Activated naive CD4-positive, alpha-beta T cell treated with anti-CD3 and anti-CD28 coated beads for 36 hours (primary cell): ENCODE data around the gene R3HCC1L. TPM values are rescaled to one million over a fixed set of nuclear protein-coding genes. Genes with fewer than 3 reads are reported as not detected.
"Not testable (repeated sequence)": the region's sequence is repeated elsewhere in the genome, so short reads cannot be mapped to it uniquely, and the experiment has no call there.

Experiments
- CTCF ChIA-PET: fragments of 350-600 bp; sonication (Branson Sonifier 250); formaldehyde crosslinking; loops from one replicate; lab custom pipeline; 2021; ENCODE audit warnings: antibody characterized with exemption; lab: Charles Lee
- DNase-seq: peaks from one replicate; pipeline ENCODE4 v3.0.0-alpha.2; 2020
- H3K27ac Mint-ChIP-seq: one replicate; pipeline ENCODE4 v1.8.0; 2021; ENCODE audit warnings: mild to moderate bottlenecking, mixed read lengths
- H3K27me3 Mint-ChIP-seq: one replicate; pipeline ENCODE4 v1.8.0; 2021; ENCODE audit warnings: low read depth, mixed read lengths
- H3K36me3 Mint-ChIP-seq: one replicate; pipeline ENCODE4 v1.8.0; 2021; ENCODE audit warnings: low read depth, mixed read lengths
- H3K4me1 Mint-ChIP-seq: one replicate; pipeline ENCODE4 v1.8.0; 2021; ENCODE audit warnings: low read depth, mixed read lengths
- H3K4me3 Mint-ChIP-seq: one replicate; pipeline ENCODE4 v1.8.0; 2021; ENCODE audit warnings: mild to moderate bottlenecking, moderate library complexity, mixed read lengths
- H3K9me3 Mint-ChIP-seq: one replicate; pipeline ENCODE4 v1.8.0; 2021; ENCODE audit warnings: mixed read lengths
- intact Hi-C: fragments of 100-400 bp; cut with micrococcal nuclease; formaldehyde crosslinking; loops from one replicate; pipeline ENCODE4 v1.15.1; 2023
- total RNA-seq, 2 experiments: library from RNA; stranded (reverse); gene quantifications; one replicate each; pipeline ENCODE4 v1.2.3, GENCODE V29; 2021

The R3HCC1L gene
- total RNA-seq, 2 experiments from 2014 or later = 13.4 to 13.6 TPM

- no peaks in the 10 kb centered on the region for H3K4me1 Mint-ChIP-seq
- DNase-seq = no peak
- H3K4me3 Mint-ChIP-seq = no peak overlapping the region
- H3K27me3 Mint-ChIP-seq = peaks cover 4% of the 10 kb centered on the region
- no peaks in the 10 kb centered on the region for H3K36me3 Mint-ChIP-seq
- H3K9me3 Mint-ChIP-seq = no peaks in the 10 kb centered on the region
- CTCF ChIA-PET = no interaction called here
- H3K27ac Mint-ChIP-seq = no peak overlapping the region
- intact Hi-C loops = no loop called here
These were observed 30.3 kb upstream of the R3HCC1L start for GRCh38 chr10:98104125-98104524.

- Mint-ChIP-seq H3K27ac (no peak overlapping the region), H3K4me1 (no peaks in the 10 kb centered on the region), H3K4me3 (no peak overlapping the region), H3K9me3 (no peaks in the 10 kb centered on the region), H3K36me3 (no peaks in the 10 kb centered on the region), H3K27me3 (peaks cover 16% of the 10 kb centered on the region)
- CTCF ChIA-PET = no interaction called here
- DNase-seq = no peak
- intact Hi-C loops = no loop called here
These were observed 27.9 kb upstream of the R3HCC1L start for GRCh38 chr10:98106531-98106930.

- CTCF ChIA-PET = no interaction called here
- Mint-ChIP-seq H3K9me3 (no peaks in the 10 kb centered on the region), H3K4me1 (no peaks in the 10 kb centered on the region), H3K27ac (no peak overlapping the region), H3K4me3 (no peak overlapping the region), H3K27me3 (peaks cover 16% of the 10 kb centered on the region), H3K36me3 (no peaks in the 10 kb centered on the region)
- intact Hi-C loops = no loop called here
- DNase-seq = no peak
These were observed 26.6 kb upstream of the R3HCC1L start for GRCh38 chr10:98107644-98108430.

- H3K9me3 Mint-ChIP-seq = no peaks in the 10 kb centered on the region
- CTCF ChIA-PET = no interaction called here
- no peak for DNase-seq
- H3K36me3 Mint-ChIP-seq = no peaks in the 10 kb centered on the region
- H3K27me3 Mint-ChIP-seq = peaks cover 31% of the 10 kb centered on the region
- H3K4me3 Mint-ChIP-seq = no peak overlapping the region
- no peaks in the 10 kb centered on the region for H3K4me1 Mint-ChIP-seq
- intact Hi-C loops = no loop called here
- H3K27ac Mint-ChIP-seq = no peak overlapping the region
These were observed 24.1 kb upstream of the R3HCC1L start for GRCh38 chr10:98110356-98110755.

- H3K36me3 Mint-ChIP-seq = no peaks in the 10 kb centered on the region
- intact Hi-C loops = no loop called here
- H3K4me1 Mint-ChIP-seq = no peaks in the 10 kb centered on the region
- peaks cover 29% of the 10 kb centered on the region for H3K27me3 Mint-ChIP-seq
- no peak overlapping the region for H3K4me3 Mint-ChIP-seq
- no peak overlapping the region for H3K27ac Mint-ChIP-seq
- peaks cover 3% of the 10 kb centered on the region for H3K9me3 Mint-ChIP-seq
- DNase-seq = no peak
- CTCF ChIA-PET = no interaction called here
These were observed 19.2 kb upstream of the R3HCC1L start for GRCh38 chr10:98115031-98115787.

- intact Hi-C loops = no loop called here
- Mint-ChIP-seq H3K36me3 (no peaks in the 10 kb centered on the region), H3K4me1 (no peaks in the 10 kb centered on the region), H3K27ac (no peak overlapping the region), H3K4me3 (no peak overlapping the region), H3K27me3 (peaks cover 17% of the 10 kb centered on the region), H3K9me3 (peaks cover 19% of the 10 kb centered on the region)
- CTCF ChIA-PET = interaction anchor here (0.6 kb wide), 1 partner anchor 327 kb away, joined by 3 read pairs; no protein-coding TSS in a partner anchor
- DNase-seq = no peak
These were observed 14.6 kb upstream of the R3HCC1L start for GRCh38 chr10:98119891-98120290.

- Mint-ChIP-seq H3K27ac (no peak overlapping the region), H3K4me1 (no peaks in the 10 kb centered on the region), H3K27me3 (peaks cover 19% of the 10 kb centered on the region), H3K4me3 (no peak overlapping the region), H3K36me3 (no peaks in the 10 kb centered on the region), H3K9me3 (peaks cover 19% of the 10 kb centered on the region)
- no peak for DNase-seq
- CTCF ChIA-PET = no interaction called here
- intact Hi-C loops = no loop called here
These were observed 8.4 kb upstream of the R3HCC1L start for GRCh38 chr10:98125940-98126631.

- intact Hi-C loops = no loop called here
- no peaks in the 10 kb centered on the region for H3K4me1 Mint-ChIP-seq
- peaks cover 6% of the 10 kb centered on the region for H3K9me3 Mint-ChIP-seq
- H3K4me3 Mint-ChIP-seq = no peak overlapping the region
- no peaks in the 10 kb centered on the region for H3K36me3 Mint-ChIP-seq
- CTCF ChIA-PET = interaction anchor here (1.0 kb wide), 1 partner anchor 1105 kb away, joined by 3 read pairs; no protein-coding TSS in a partner anchor
- peaks cover 6% of the 10 kb centered on the region for H3K27me3 Mint-ChIP-seq
- DNase-seq = no peak
- no peak overlapping the region for H3K27ac Mint-ChIP-seq
These were observed 5.7 kb upstream of the R3HCC1L start for GRCh38 chr10:98128802-98129201.

- no peak for DNase-seq
- peaks cover 2% of the 10 kb centered on the region for H3K36me3 Mint-ChIP-seq
- intact Hi-C loops = loop anchor here (5.0 to 10.0 kb wide), 4 partner anchors 444 to 1303 kb away; partner anchors contain the start of genes ARHGAP19, AVPI1 and GOT1
- H3K9me3 Mint-ChIP-seq = no peaks in the 10 kb centered on the region
- no peak overlapping the region for H3K4me3 Mint-ChIP-seq
- peaks cover 18% of the 10 kb centered on the region for H3K4me1 Mint-ChIP-seq
- H3K27ac Mint-ChIP-seq = no peak overlapping the region
- CTCF ChIA-PET = no interaction called here
- H3K27me3 Mint-ChIP-seq = peaks cover 4% of the 10 kb centered on the region
These were observed 2.8 kb upstream of the R3HCC1L start for GRCh38 chr10:98131619-98132018.

- H3K27me3 Mint-ChIP-seq, H3K36me3 Mint-ChIP-seq, H3K27ac Mint-ChIP-seq, DNase-seq, H3K4me3 Mint-ChIP-seq, H3K9me3 Mint-ChIP-seq: not testable (repeated sequence)
- intact Hi-C loops = loop anchor here (5.0 to 10.0 kb wide), 4 partner anchors 446 to 1302 kb away; partner anchors contain the start of genes ARHGAP19, AVPI1 and GOT1
- H3K4me1 Mint-ChIP-seq = peaks cover 33% of the 10 kb centered on the region
- CTCF ChIA-PET = interaction anchor here (1.0 to 1.1 kb wide), 2 partner anchors 90 to 92 kb away, joined by 3 read pairs; no protein-coding TSS in a partner anchor
These were observed 1.2 kb upstream of the R3HCC1L start for GRCh38 chr10:98133075-98133752.

- H3K4me1 Mint-ChIP-seq = peaks cover 36% of the 10 kb centered on the region
- CTCF ChIA-PET = interaction anchor here (0.9 to 1.5 kb wide), 4 partner anchors 38 to 1547 kb away, joined by 3 to 4 read pairs (median 3); no protein-coding TSS in a partner anchor
These were observed 383 bp upstream of the R3HCC1L start for GRCh38 chr10:98134117-98134430.

More at GRCh38 chr10:98134117-98134430, 383 bp upstream of the R3HCC1L start:
- Mint-ChIP-seq H3K4me3 (peak overlapping the region; percentile 89), H3K27ac (peak overlapping the region; percentile 96), H3K27me3 (no peaks in the 10 kb centered on the region), H3K36me3 (peaks cover 4% of the 10 kb centered on the region), H3K9me3 (no peaks in the 10 kb centered on the region)
- DNase-seq = no peak
- intact Hi-C loops = loop anchor here (1.0 to 10.0 kb wide), 8 partner anchors 312 to 1487 kb away; partner anchors contain the start of genes ARHGAP19, AVPI1, GOT1 and HPS1
